Liver (tissue), 3 donors: ENCODE data around the gene SLC18A3.

Experiments used
- EGR1 ChIP-seq, 2 donors: IDR thresholded peaks; 2 replicates each; pipeline ENCODE4 v1.6.1; 2016 to 2018; ENCODE audit warnings: antibody characterized with exemption in 2 of 2, low read depth in 2 of 2
- FOXA1 ChIP-seq: IDR thresholded peaks from 2 replicates; pipeline ENCODE4 v1.6.1; 2016; ENCODE audit warnings: antibody characterized with exemption
- GABPA ChIP-seq, 2 donors: IDR thresholded peaks in 1 of 2; conservative IDR thresholded peaks in 1 of 2; 2 replicates each; pipeline ENCODE4 v1.6.1; 2016; ENCODE audit warnings: antibody characterized with exemption in 2 of 2, mild to moderate bottlenecking in 1 of 2, moderate library complexity in 1 of 2
- NR2F2 ChIP-seq: IDR thresholded peaks from 2 replicates; pipeline ENCODE4 v1.6.1; 2016; ENCODE audit warnings: antibody characterized with exemption
- RAD21 ChIP-seq, 2 donors: IDR thresholded peaks; 2 replicates each; pipeline ENCODE4 v1.6.1; 2016; ENCODE audit warnings: antibody characterized with exemption in 2 of 2, mild to moderate bottlenecking in 2 of 2
- RXRA ChIP-seq, 2 donors: IDR thresholded peaks; 2 replicates each; pipeline ENCODE4 v1.6.1; 2017 to 2018; ENCODE audit warnings: antibody characterized with exemption in 2 of 2, mild to moderate bottlenecking in 1 of 2
- TAF1 ChIP-seq: conservative IDR thresholded peaks from 2 replicates; pipeline ENCODE4 v1.6.1; 2016; ENCODE audit warnings: antibody characterized with exemption, mild to moderate bottlenecking
- TF ChIP-seq, protein P1 (sequence below): fragments of 150-350 bp; IDR thresholded peaks from 2 replicates; pipeline ENCODE4 v1.5.1; 2017; ENCODE audit warnings: improper control_type of control experiment, low read depth, low read length; ENCODE audit not compliant: missing input control
- TF ChIP-seq, protein P2 (sequence below): IDR thresholded peaks from 2 replicates; pipeline ENCODE4 v1.6.1; 2016; ENCODE audit warnings: antibody characterized with exemption, mild to moderate bottlenecking
- TF ChIP-seq, protein P3 (sequence below): IDR thresholded peaks from 2 replicates; pipeline ENCODE4 v1.6.1; 2016; ENCODE audit warnings: antibody characterized with exemption
- TF ChIP-seq, protein P4 (sequence below): IDR thresholded peaks from 2 replicates; pipeline ENCODE4 v1.6.1; 2016; ENCODE audit warnings: antibody characterized with exemption
- TF ChIP-seq, protein P5 (sequence below): IDR thresholded peaks from 2 replicates; pipeline ENCODE4 v1.6.1; 2016; ENCODE audit warnings: antibody characterized with exemption
- donor health status: healthy.
- donor health status: healthy.

DNA sequence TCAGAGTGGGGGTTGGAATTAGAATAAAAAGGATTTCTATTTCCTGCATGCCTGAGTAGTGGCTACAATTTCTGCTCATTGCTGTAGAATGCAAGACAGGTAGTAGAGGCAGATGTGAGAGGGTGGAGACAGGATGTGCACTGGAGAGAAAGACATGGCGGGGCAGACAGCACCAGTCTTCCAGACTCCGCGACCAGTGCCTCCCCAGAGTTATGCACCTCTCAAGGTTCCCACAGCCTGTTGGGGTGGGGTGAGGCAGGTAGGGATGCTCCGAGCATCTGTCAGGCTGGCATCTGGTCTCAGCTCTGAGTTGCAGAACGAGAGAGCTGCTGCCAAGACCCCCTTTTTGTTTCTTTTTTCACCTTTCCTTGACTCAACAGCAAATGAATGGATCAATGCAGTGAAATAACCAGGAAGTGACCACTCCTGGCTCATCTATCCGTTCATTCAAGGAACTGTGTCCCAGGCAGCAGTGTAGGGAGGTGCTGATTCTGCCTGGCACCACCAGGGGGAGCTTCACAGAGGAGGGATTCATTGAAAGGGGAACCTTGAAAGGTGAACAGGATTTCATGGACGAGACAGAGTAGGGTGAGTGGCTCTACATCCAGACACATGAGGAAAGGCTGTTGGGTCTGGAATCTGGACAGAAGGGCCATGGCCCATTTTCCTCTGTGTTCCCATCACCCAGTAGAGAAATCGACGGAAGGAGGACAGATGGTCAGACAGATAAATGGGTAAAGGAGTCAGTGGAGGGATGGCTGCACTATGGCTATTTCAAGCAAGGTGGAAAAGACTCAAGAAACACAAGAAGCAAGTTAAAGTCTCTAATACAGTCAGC lies 17.2 kb upstream of the SLC18A3 start:
- TF ChIP-seq, protein P1, sequence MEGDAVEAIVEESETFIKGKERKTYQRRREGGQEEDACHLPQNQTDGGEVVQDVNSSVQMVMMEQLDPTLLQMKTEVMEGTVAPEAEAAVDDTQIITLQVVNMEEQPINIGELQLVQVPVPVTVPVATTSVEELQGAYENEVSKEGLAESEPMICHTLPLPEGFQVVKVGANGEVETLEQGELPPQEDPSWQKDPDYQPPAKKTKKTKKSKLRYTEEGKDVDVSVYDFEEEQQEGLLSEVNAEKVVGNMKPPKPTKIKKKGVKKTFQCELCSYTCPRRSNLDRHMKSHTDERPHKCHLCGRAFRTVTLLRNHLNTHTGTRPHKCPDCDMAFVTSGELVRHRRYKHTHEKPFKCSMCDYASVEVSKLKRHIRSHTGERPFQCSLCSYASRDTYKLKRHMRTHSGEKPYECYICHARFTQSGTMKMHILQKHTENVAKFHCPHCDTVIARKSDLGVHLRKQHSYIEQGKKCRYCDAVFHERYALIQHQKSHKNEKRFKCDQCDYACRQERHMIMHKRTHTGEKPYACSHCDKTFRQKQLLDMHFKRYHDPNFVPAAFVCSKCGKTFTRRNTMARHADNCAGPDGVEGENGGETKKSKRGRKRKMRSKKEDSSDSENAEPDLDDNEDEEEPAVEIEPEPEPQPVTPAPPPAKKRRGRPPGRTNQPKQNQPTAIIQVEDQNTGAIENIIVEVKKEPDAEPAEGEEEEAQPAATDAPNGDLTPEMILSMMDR, result peak; percentile 81
- no peak for TF ChIP-seq EGR1 (IDR thresholded peaks at IDR 0.05; ENCODE audit: low read depth in 2 of 2)
- TF ChIP-seq, protein P2, sequence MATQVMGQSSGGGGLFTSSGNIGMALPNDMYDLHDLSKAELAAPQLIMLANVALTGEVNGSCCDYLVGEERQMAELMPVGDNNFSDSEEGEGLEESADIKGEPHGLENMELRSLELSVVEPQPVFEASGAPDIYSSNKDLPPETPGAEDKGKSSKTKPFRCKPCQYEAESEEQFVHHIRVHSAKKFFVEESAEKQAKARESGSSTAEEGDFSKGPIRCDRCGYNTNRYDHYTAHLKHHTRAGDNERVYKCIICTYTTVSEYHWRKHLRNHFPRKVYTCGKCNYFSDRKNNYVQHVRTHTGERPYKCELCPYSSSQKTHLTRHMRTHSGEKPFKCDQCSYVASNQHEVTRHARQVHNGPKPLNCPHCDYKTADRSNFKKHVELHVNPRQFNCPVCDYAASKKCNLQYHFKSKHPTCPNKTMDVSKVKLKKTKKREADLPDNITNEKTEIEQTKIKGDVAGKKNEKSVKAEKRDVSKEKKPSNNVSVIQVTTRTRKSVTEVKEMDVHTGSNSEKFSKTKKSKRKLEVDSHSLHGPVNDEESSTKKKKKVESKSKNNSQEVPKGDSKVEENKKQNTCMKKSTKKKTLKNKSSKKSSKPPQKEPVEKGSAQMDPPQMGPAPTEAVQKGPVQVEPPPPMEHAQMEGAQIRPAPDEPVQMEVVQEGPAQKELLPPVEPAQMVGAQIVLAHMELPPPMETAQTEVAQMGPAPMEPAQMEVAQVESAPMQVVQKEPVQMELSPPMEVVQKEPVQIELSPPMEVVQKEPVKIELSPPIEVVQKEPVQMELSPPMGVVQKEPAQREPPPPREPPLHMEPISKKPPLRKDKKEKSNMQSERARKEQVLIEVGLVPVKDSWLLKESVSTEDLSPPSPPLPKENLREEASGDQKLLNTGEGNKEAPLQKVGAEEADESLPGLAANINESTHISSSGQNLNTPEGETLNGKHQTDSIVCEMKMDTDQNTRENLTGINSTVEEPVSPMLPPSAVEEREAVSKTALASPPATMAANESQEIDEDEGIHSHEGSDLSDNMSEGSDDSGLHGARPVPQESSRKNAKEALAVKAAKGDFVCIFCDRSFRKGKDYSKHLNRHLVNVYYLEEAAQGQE, result no peak
- TF ChIP-seq NR2F2, result no peak
- TF ChIP-seq FOXA1, result no peak
- TF ChIP-seq, protein P3, sequence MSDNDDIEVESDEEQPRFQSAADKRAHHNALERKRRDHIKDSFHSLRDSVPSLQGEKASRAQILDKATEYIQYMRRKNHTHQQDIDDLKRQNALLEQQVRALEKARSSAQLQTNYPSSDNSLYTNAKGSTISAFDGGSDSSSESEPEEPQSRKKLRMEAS, result no peak
- TF ChIP-seq TAF1, result no peak
- TF ChIP-seq GABPA (IDR thresholded peaks at IDR 0.05 in 1 of 2, conservative IDR thresholded peaks at IDR 0.05 in 1 of 2), result no peak
- TF ChIP-seq RAD21 (IDR thresholded peaks at IDR 0.05), result peak; percentile 78 to 90
- no peak for TF ChIP-seq RXRA (IDR thresholded peaks at IDR 0.05)
- TF ChIP-seq, protein P4, sequence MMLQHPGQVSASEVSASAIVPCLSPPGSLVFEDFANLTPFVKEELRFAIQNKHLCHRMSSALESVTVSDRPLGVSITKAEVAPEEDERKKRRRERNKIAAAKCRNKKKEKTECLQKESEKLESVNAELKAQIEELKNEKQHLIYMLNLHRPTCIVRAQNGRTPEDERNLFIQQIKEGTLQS, result no peak
- TF ChIP-seq, protein P5, sequence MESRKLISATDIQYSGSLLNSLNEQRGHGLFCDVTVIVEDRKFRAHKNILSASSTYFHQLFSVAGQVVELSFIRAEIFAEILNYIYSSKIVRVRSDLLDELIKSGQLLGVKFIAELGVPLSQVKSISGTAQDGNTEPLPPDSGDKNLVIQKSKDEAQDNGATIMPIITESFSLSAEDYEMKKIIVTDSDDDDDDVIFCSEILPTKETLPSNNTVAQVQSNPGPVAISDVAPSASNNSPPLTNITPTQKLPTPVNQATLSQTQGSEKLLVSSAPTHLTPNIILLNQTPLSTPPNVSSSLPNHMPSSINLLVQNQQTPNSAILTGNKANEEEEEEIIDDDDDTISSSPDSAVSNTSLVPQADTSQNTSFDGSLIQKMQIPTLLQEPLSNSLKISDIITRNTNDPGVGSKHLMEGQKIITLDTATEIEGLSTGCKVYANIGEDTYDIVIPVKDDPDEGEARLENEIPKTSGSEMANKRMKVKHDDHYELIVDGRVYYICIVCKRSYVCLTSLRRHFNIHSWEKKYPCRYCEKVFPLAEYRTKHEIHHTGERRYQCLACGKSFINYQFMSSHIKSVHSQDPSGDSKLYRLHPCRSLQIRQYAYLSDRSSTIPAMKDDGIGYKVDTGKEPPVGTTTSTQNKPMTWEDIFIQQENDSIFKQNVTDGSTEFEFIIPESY, result no peak
